Kidney (tissue), 22 donors: ENCODE measurements around the gene STK24. TPM values are rescaled to one million over a fixed set of nuclear protein-coding genes. Genes with fewer than 3 reads are reported as not detected.
A peak's percentile ranks its signal among the peaks of the same experiment; 100 is the strongest.
"Not testable (repeated sequence)": the region's sequence is repeated elsewhere in the genome, so short reads cannot be mapped to it uniquely, and the experiment has no call there.

Source experiments
- DNase-seq, 5 donors: peaks; one replicate each; pipeline ENCODE4 v3.0.0-alpha.2; 2013 to 2020
- FAIRE-seq: peaks from 2 replicates; lab custom pipeline; 2012; peaks lifted over from hg19 to GRCh38; lab: Jason Lieb, UNC
- H3K27ac ChIP-seq, 2 donors: one replicate each; pipeline ENCODE4 v1.7.0; 2013; ENCODE audit warnings: low read depth in 2 of 2, low read length in 2 of 2, inconsistent platforms in 1 of 2
- H3K27me3 ChIP-seq: one replicate; pipeline ENCODE4 v1.7.1; 2013; ENCODE audit warnings: low read length, inconsistent platforms; ENCODE audit not compliant: control insufficient read depth, insufficient read depth
- H3K36me3 ChIP-seq, 3 donors: one replicate each; pipeline versions ENCODE4 v1.7.0 to v1.7.1; 2013; ENCODE audit warnings: low read length in 3 of 3, control low read depth in 1 of 3, inconsistent platforms in 1 of 3; ENCODE audit not compliant: insufficient read depth in 3 of 3, control insufficient read depth in 2 of 3
- H3K4me1 ChIP-seq, 3 donors: one replicate each; pipeline versions ENCODE4 v1.7.0 to v1.7.1; 2013; ENCODE audit warnings: low read length in 3 of 3, inconsistent platforms in 1 of 3, low read depth in 1 of 3; ENCODE audit not compliant: control insufficient read depth in 2 of 3, insufficient read depth in 2 of 3
- H3K4me3 ChIP-seq, 3 donors: one replicate each; pipeline versions ENCODE4 v1.7.0 to v1.8.1; 2013; ENCODE audit warnings: low read length in 3 of 3, control low read depth in 1 of 3, inconsistent platforms in 1 of 3
- H3K9ac ChIP-seq, 3 donors: one replicate each; pipeline versions ENCODE4 v1.7.0 to v1.7.1; 2013; ENCODE audit warnings: low read length in 3 of 3, control low read depth in 1 of 3, inconsistent platforms in 1 of 3
- H3K9me3 ChIP-seq, 3 donors: one replicate each; pipeline versions ENCODE4 v1.7.0 to v1.7.1; 2013; ENCODE audit warnings: low read length in 3 of 3, control low read depth in 1 of 3, inconsistent platforms in 1 of 3; ENCODE audit not compliant: control insufficient read depth in 2 of 3, insufficient read depth in 1 of 3
- CTCF ChIP-seq: IDR thresholded peaks from 3 replicates; pipeline ENCODE4 v1.5.1; 2012; ENCODE audit warnings: mild to moderate bottlenecking, moderate library complexity, borderline replicate concordance; ENCODE audit not compliant: insufficient read depth; ENCODE audit errors: extremely low read depth
- intact Hi-C: fragments of 100-400 bp; cut with DNase I; formaldehyde crosslinking; loops from one replicate; pipeline ENCODE4 v1.11.1; 2022
- long read RNA-seq, 10 donors: library from polyadenylated mRNA in 1 of 10; unstranded in 1 of 10; transcript quantifications; one replicate each; pipeline ENCODE4 v2.0.0 and lab custom pipeline, GENCODE V29; 2021 to 2026
- polyA plus RNA-seq: library from polyadenylated mRNA; stranded (reverse); fragments of 350-450 nt; fragmentation: Illumina TruSeq; extraction: RNeasy Lipid Tissue Mini Kit (QIAGEN cat#74804); gene quantifications from one replicate; pipeline ENCODE4 v1.2.3, GENCODE V29; 2014; ENCODE audit warnings: low read depth, low replicate concordance; ENCODE audit not compliant: insufficient read depth
- total RNA-seq: library from RNA; stranded (reverse); fragmentation: NEBNext Ultra II Directional; extraction: Animal tissue kit (Norgen Biotek cat#: 25700); gene quantifications from one replicate; pipeline ENCODE4 v1.2.1, GENCODE V29; 2021
- donor health status: control.
- donor health status: control.
- donor health status: control.
- donor health status: control.
- donor health status: control.
- donor health status: DM: yes; HTN: yes; CAD: no.
- donor health status: Normal renal cell carcinoma (clear cell type).

Gene STK24
- total RNA-seq (122 TPM), polyA plus RNA-seq (56.7 TPM)
- long read RNA-seq, donor 1, full-length matches to known transcripts, result 27 of 27 reads
- long read RNA-seq, donor 1, partial matches to known transcripts, result 0 of 27 reads
- long read RNA-seq, donor 1, other reads (novel, unspliced or antisense), result 0 of 27 reads
- long read RNA-seq, donor 2, full-length matches to known transcripts, result 17 of 17 reads
- long read RNA-seq, donor 2, partial matches to known transcripts, result 0 of 17 reads
- long read RNA-seq, donor 2, other reads (novel, unspliced or antisense), result 0 of 17 reads
- long read RNA-seq, donor 3, full-length matches to known transcripts, result 19 of 25 reads
- long read RNA-seq, donor 3, partial matches to known transcripts, result 6 of 25 reads
- long read RNA-seq, donor 3, other reads (novel, unspliced or antisense), result 0 of 25 reads
- long read RNA-seq, donor 4, full-length matches to known transcripts, result 11 of 20 reads
- long read RNA-seq, donor 4, partial matches to known transcripts, result 9 of 20 reads
- long read RNA-seq, donor 4, other reads (novel, unspliced or antisense), result 0 of 20 reads
- long read RNA-seq, donor 5, full-length matches to known transcripts, result 1 of 1 reads
- long read RNA-seq, donor 5, partial matches to known transcripts, result 0 of 1 reads
- long read RNA-seq, donor 5, other reads (novel, unspliced or antisense), result 0 of 1 reads
- long read RNA-seq, donor 6, full-length matches to known transcripts, result 1 of 11 reads
- long read RNA-seq, donor 6, partial matches to known transcripts, result 10 of 11 reads
- long read RNA-seq, donor 6, other reads (novel, unspliced or antisense), result 0 of 11 reads
- long read RNA-seq, donor 7, full-length matches to known transcripts, result 59 of 79 reads
- long read RNA-seq, donor 7, partial matches to known transcripts, result 10 of 79 reads
- long read RNA-seq, donor 7, other reads (novel, unspliced or antisense), result 10 of 79 reads
- long read RNA-seq, donor 8, full-length matches to known transcripts, result 12 of 22 reads
- long read RNA-seq, donor 8, partial matches to known transcripts, result 10 of 22 reads
- long read RNA-seq, donor 8, other reads (novel, unspliced or antisense), result 0 of 22 reads
- long read RNA-seq, donor 9, full-length matches to known transcripts, result 10 of 15 reads
- long read RNA-seq, donor 9, partial matches to known transcripts, result 5 of 15 reads
- long read RNA-seq, donor 9, other reads (novel, unspliced or antisense), result 0 of 15 reads
- long read RNA-seq, donor 10, full-length matches to known transcripts, result 24 of 31 reads
- long read RNA-seq, donor 10, partial matches to known transcripts, result 7 of 31 reads
- long read RNA-seq, donor 10, other reads (novel, unspliced or antisense), result 0 of 31 reads

- Histone ChIP-seq H3K4me1 (peaks cover 16 to 19% (median 17%) of the 10 kb centered on the region in 3 donors), H3K9ac (peak within 1 kb of the TSS; percentile 73 to 91 (median 90)), H3K4me3 (peak within 1 kb of the TSS; percentile 76 to 92 (median 80)), H3K36me3 (no peaks in the 10 kb centered on the region), H3K27me3 (no peaks in the 10 kb centered on the region), H3K27ac (peak within 1 kb of the TSS; percentile 96 to 98), H3K9me3 (no peaks in the 10 kb centered on the region)
- no peak for FAIRE-seq
- intact Hi-C loops, result no loop called here
- TF ChIP-seq CTCF, result no peak
- DNase-seq, result peak; percentile 70 to 91 (median 86)
Measured at GRCh38 chr13:98576963-98577835, at the start of gene STK24. TSS of gene STK24 (minus strand) at chr13:98577107. CDS start at chr13:98576786, 321 bp downstream.

GRCh38 chr13:98626298-98626935, 49.5 kb upstream of the STK24 start:
- FAIRE-seq, result no peak
- Histone ChIP-seq H3K4me3 (no peak overlapping the region), H3K27me3 (no peaks in the 10 kb centered on the region), H3K9ac (no peak overlapping the region), H3K36me3 (no peaks in the 10 kb centered on the region), H3K9me3 (no peaks in the 10 kb centered on the region), H3K4me1 (no peaks in the 10 kb centered on the region), H3K27ac (no peak overlapping the region)
- peak in 1 of 5 donors; percentile 14 for DNase-seq
- TF ChIP-seq CTCF, result no peak
- intact Hi-C loops, result no loop called here

- H3K36me3 ChIP-seq, H3K4me3 ChIP-seq, H3K9ac ChIP-seq, H3K9me3 ChIP-seq, DNase-seq, H3K27ac ChIP-seq, H3K27me3 ChIP-seq, intact Hi-C loops, H3K4me1 ChIP-seq, FAIRE-seq: not testable (repeated sequence)
Measured at GRCh38 chr13:98624589-98624988, 47.7 kb upstream of the STK24 start.
